Caco-2 (cell line): ENCODE results near the gene SELPLG. TPM values are rescaled to one million over a fixed set of nuclear protein-coding genes. Genes with fewer than 3 reads are reported as not detected.

ENCODE experiments used
- BruUV-seq: library from RNA; stranded (reverse); fragments of 400-500 nt; replicated peaks from 2 replicates; lab custom pipeline; 2021; lab: Mats Ljungman, UMichigan
- CTCF ChIA-PET: fragments of 300-600 bp; sonication (Branson Sonifier 250); formaldehyde crosslinking; loops from one replicate; lab custom pipeline; 2022; ENCODE audit warnings: antibody characterized with exemption; lab: Charles Lee
- POLR2A ChIA-PET: fragments of 300-600 bp; sonication (Branson Sonifier 250); formaldehyde crosslinking; loops from one replicate; lab custom pipeline; 2022; ENCODE audit warnings: antibody characterized with exemption; lab: Charles Lee
- DNase-seq, 2 experiments: peaks; one replicate each; pipeline versions ENCODE4 v3.0.0 to v3.0.0-alpha.2; 2020 to 2022
- H3K27me3 ChIP-seq: replicated peaks from 2 replicates; pipeline ENCODE4 v1.6.0; 2011; ENCODE audit warnings: low read length; ENCODE audit not compliant: control insufficient read depth, insufficient read depth
- H3K36me3 ChIP-seq: 2 replicates; pipeline ENCODE4 v1.5.1; 2011; ENCODE audit warnings: low read length; ENCODE audit not compliant: control insufficient read depth, insufficient read depth
- H3K4me1 ChIP-seq: fragments of 250-450 bp; sonication (Bioruptor Pico); 2 replicates; pipeline ENCODE4 v1.5.1; 2020; ENCODE audit warnings: mild to moderate bottlenecking
- H3K4me3 ChIP-seq: 2 replicates; pipeline ENCODE4 v1.5.1; 2011; ENCODE audit warnings: low read depth, mild to moderate bottlenecking, control low read depth, low read length
- H3K9me3 ChIP-seq: fragments of 250-450 bp; sonication (Bioruptor Pico); 2 replicates; pipeline ENCODE4 v1.5.1; 2020; ENCODE audit warnings: mild to moderate bottlenecking, moderate library complexity
- H3K27ac Mint-ChIP-seq: one replicate; pipeline ENCODE4 v1.8.0; 2022; ENCODE audit warnings: mixed read lengths; ENCODE audit not compliant: unreplicated experiment
- H3K27me3 Mint-ChIP-seq: one replicate; pipeline ENCODE4 v1.8.0; 2022; ENCODE audit warnings: mixed read lengths; ENCODE audit not compliant: insufficient read depth, unreplicated experiment
- H3K36me3 Mint-ChIP-seq: one replicate; pipeline ENCODE4 v1.8.0; 2022; ENCODE audit warnings: mild to moderate bottlenecking, mixed read lengths; ENCODE audit not compliant: insufficient read depth, unreplicated experiment
- H3K4me1 Mint-ChIP-seq: one replicate; pipeline ENCODE4 v1.8.0; 2022; ENCODE audit warnings: low read depth, mixed read lengths; ENCODE audit not compliant: unreplicated experiment
- H3K4me3 Mint-ChIP-seq: one replicate; pipeline ENCODE4 v1.8.0; 2022; ENCODE audit warnings: mild to moderate bottlenecking, moderate library complexity, mixed read lengths; ENCODE audit not compliant: unreplicated experiment
- H3K9me3 Mint-ChIP-seq: one replicate; pipeline ENCODE4 v1.8.0; 2022; ENCODE audit warnings: mixed read lengths; ENCODE audit not compliant: unreplicated experiment
- CTCF ChIP-seq, 2 experiments: fragments of 200-600 bp in 1 of 2; IDR thresholded peaks; 1 replicate in 1 of 2; 2 replicates in 1 of 2; pipeline versions ENCODE4 v1.5.1 to v1.8.0; 2011 to 2022; ENCODE audit warnings: antibody characterized with exemption in 1 of 2, control low read depth in 1 of 2, inconsistent platforms in 1 of 2, low read depth in 1 of 2, low read length in 1 of 2, mild to moderate bottlenecking in 1 of 2, moderate library complexity in 1 of 2; ENCODE audit not compliant: insufficient read depth in 1 of 2, severe bottlenecking in 1 of 2, unreplicated experiment in 1 of 2
- intact Hi-C: fragments of 100-400 bp; cut with micrococcal nuclease; formaldehyde crosslinking; loops from one replicate; pipeline ENCODE4 v1.10.0; 2022; ENCODE audit not compliant: unreplicated experiment
- total RNA-seq: library from RNA; stranded (reverse); gene quantifications from 2 replicates; pipeline ENCODE4 v1.2.3, GENCODE V29; 2022

The SELPLG gene
- total RNA-seq, 1 experiment from 2014 or later = 0.23 TPM

GRCh38 chr12:108627134-108627920, 6.4 kb downstream of the SELPLG start:
- ChIA-PET POLR2A (no interaction called here), CTCF (no interaction called here)
- Mint-ChIP-seq H3K9me3 (no peaks in the 10 kb centered on the region), H3K4me1 (peaks cover 6% of the 10 kb centered on the region), H3K4me3 (no peak overlapping the region), H3K27me3 (no peaks in the 10 kb centered on the region), H3K36me3 (no peaks in the 10 kb centered on the region), H3K27ac (no peak overlapping the region)
- Histone ChIP-seq H3K4me3 (no peak overlapping the region), H3K9me3 (no peaks in the 10 kb centered on the region), H3K4me1 (no peaks in the 10 kb centered on the region; the same call in 1 of the 2 replicates), H3K27me3 (no peaks in the 10 kb centered on the region), H3K36me3 (no peaks in the 10 kb centered on the region)
- DNase-seq = no peak
- no peak for TF ChIP-seq CTCF (IDR thresholded peaks at IDR 0.05; ENCODE audit: insufficient read depth in 1 of 2, low read depth in 1 of 2, low read length in 1 of 2, severe bottlenecking in 1 of 2, unreplicated experiment in 1 of 2)
- intact Hi-C loops = no loop called here
- BruUV-seq = no TSS peak

- intact Hi-C loops = no loop called here
- POLR2A ChIA-PET = no interaction called here
- no peaks in the 10 kb centered on the region for H3K9me3 Mint-ChIP-seq
These were observed 8.5 kb downstream of the SELPLG start for GRCh38 chr12:108625228-108625627.

GRCh38 chr12:108623577-108623976, 10.1 kb downstream of the SELPLG start:
- Mint-ChIP-seq H3K36me3 (no peaks in the 10 kb centered on the region), H3K4me3 (no peak overlapping the region), H3K27me3 (peaks cover 2% of the 10 kb centered on the region), H3K9me3 (no peaks in the 10 kb centered on the region), H3K27ac (no peak overlapping the region), H3K4me1 (peaks cover 9% of the 10 kb centered on the region)
- POLR2A ChIA-PET = no interaction called here
- no peaks in the 10 kb centered on the region for H3K27me3 ChIP-seq
- DNase-seq = no peak
- H3K36me3 ChIP-seq = no peaks in the 10 kb centered on the region
- no peak for TF ChIP-seq CTCF (IDR thresholded peaks at IDR 0.05; ENCODE audit: insufficient read depth in 1 of 2, low read depth in 1 of 2, low read length in 1 of 2, severe bottlenecking in 1 of 2, unreplicated experiment in 1 of 2)
- intact Hi-C loops = no loop called here
- no peaks in the 10 kb centered on the region; the same call in 1 of the 2 replicates for H3K4me1 ChIP-seq
- H3K9me3 ChIP-seq = no peaks in the 10 kb centered on the region
- CTCF ChIA-PET = no interaction called here
- no peak overlapping the region for H3K4me3 ChIP-seq
- BruUV-seq = no TSS peak

More at GRCh38 chr12:108625228-108625627, 8.5 kb downstream of the SELPLG start:
- Mint-ChIP-seq H3K4me1 (peaks cover 6% of the 10 kb centered on the region), H3K4me3 (no peak overlapping the region), H3K36me3 (no peaks in the 10 kb centered on the region), H3K27ac (no peak overlapping the region), H3K27me3 (no peaks in the 10 kb centered on the region)
- TF ChIP-seq CTCF (IDR thresholded peaks at IDR 0.05; ENCODE audit: insufficient read depth in 1 of 2, low read depth in 1 of 2, low read length in 1 of 2, severe bottlenecking in 1 of 2, unreplicated experiment in 1 of 2) = no peak
- CTCF ChIA-PET = no interaction called here
- H3K4me3 ChIP-seq = no peak overlapping the region
- DNase-seq = no peak
- no TSS peak for BruUV-seq
- H3K4me1 ChIP-seq = no peaks in the 10 kb centered on the region; the same call in 1 of the 2 replicates
- H3K9me3 ChIP-seq = no peaks in the 10 kb centered on the region
- H3K36me3 ChIP-seq = no peaks in the 10 kb centered on the region
- no peaks in the 10 kb centered on the region for H3K27me3 ChIP-seq
